GM23338 (cell line): ENCODE data around the gene GPR22. TPM values are rescaled to one million over a fixed set of nuclear protein-coding genes. Genes with fewer than 3 reads are reported as not detected.

Experiments used
- ATAC-seq: fragments of 200-7000 bp; cut with Tn5 transposase; 3 replicates; pipeline ENCODE4 v1.9.1; 2020
- DNase-seq: peaks from one replicate; pipeline ENCODE4 v3.0.0-alpha.2; 2015; ENCODE audit warnings: low spot score
- H2AFZ ChIP-seq: fragments of 200-600 bp; sonication (generic); 2 replicates; pipeline ENCODE4 v1.8.0; 2016; ENCODE audit warnings: antibody characterized with exemption, mild to moderate bottlenecking, moderate library complexity
- H3F3A ChIP-seq: fragments of 200-600 bp; sonication (generic); replicated peaks from 2 replicates; pipeline ENCODE4 v1.8.0; 2017; ENCODE audit warnings: antibody characterized with exemption, mixed run types, low read depth
- H3K27ac ChIP-seq: fragments of 200-600 bp; sonication (generic); 2 replicates; pipeline ENCODE4 v1.6.1; 2016; ENCODE audit warnings: low read depth
- H3K27me3 ChIP-seq: fragments of 200-600 bp; sonication (generic); 2 replicates; pipeline ENCODE4 v1.8.0; 2016; ENCODE audit warnings: mild to moderate bottlenecking, mixed run types, moderate library complexity; ENCODE audit not compliant: insufficient read depth
- H3K36me3 ChIP-seq: fragments of 200-600 bp; sonication (generic); 2 replicates; pipeline ENCODE4 v1.8.0; 2016; ENCODE audit warnings: mild to moderate bottlenecking; ENCODE audit not compliant: insufficient read depth
- H3K4me1 ChIP-seq: fragments of 200-600 bp; sonication (generic); 2 replicates; pipeline ENCODE4 v1.8.0; 2016; ENCODE audit warnings: mild to moderate bottlenecking, moderate library complexity; ENCODE audit not compliant: insufficient read depth
- H3K4me2 ChIP-seq: fragments of 200-600 bp; sonication (generic); 2 replicates; pipeline ENCODE4 v1.7.1; 2017; ENCODE audit warnings: mixed run types
- H3K4me3 ChIP-seq: fragments of 200-600 bp; sonication (generic); 2 replicates; pipeline ENCODE4 v1.6.1; 2016; ENCODE audit warnings: mixed run types
- H3K79me2 ChIP-seq: fragments of 200-600 bp; sonication (generic); replicated peaks from 2 replicates; pipeline ENCODE4 v1.8.0; 2017; ENCODE audit warnings: mild to moderate bottlenecking; ENCODE audit not compliant: insufficient read depth
- H3K9me2 ChIP-seq: fragments of 200-600 bp; sonication (generic); 2 replicates; pipeline ENCODE4 v1.8.0; 2017; ENCODE audit not compliant: insufficient read depth
- H4K20me1 ChIP-seq: fragments of 200-600 bp; sonication (generic); replicated peaks from 2 replicates; pipeline ENCODE4 v1.8.0; 2017; ENCODE audit warnings: mild to moderate bottlenecking; ENCODE audit not compliant: insufficient read depth
- H3K27ac Mint-ChIP-seq: 2 replicates; pipeline ENCODE4 v1.8.0; 2020; ENCODE audit warnings: inconsistent platforms, mild to moderate bottlenecking, moderate library complexity, mixed read lengths
- H3K27me3 Mint-ChIP-seq: 3 replicates; pipeline ENCODE4 v1.8.0; 2022; ENCODE audit warnings: low read depth, mild to moderate bottlenecking, moderate library complexity, mixed read lengths, inconsistent platforms; ENCODE audit not compliant: insufficient read depth, poor library complexity
- H3K36me3 Mint-ChIP-seq: 3 replicates; pipeline ENCODE4 v1.8.0; 2021; ENCODE audit warnings: low read depth, mild to moderate bottlenecking, inconsistent platforms, moderate library complexity, mixed read lengths
- H3K4me1 Mint-ChIP-seq: 3 replicates; pipeline ENCODE4 v1.8.0; 2020; ENCODE audit warnings: mild to moderate bottlenecking, inconsistent platforms, mixed read lengths
- H3K4me3 Mint-ChIP-seq: 3 replicates; pipeline ENCODE4 v1.8.0; 2021; ENCODE audit warnings: moderate library complexity, mild to moderate bottlenecking, inconsistent platforms, mixed read lengths
- H3K9me3 Mint-ChIP-seq: 3 replicates; pipeline ENCODE4 v1.8.0; 2020; ENCODE audit warnings: moderate library complexity, mild to moderate bottlenecking, inconsistent platforms, mixed read lengths
- EZH2 ChIP-seq: fragments of 200-600 bp; sonication (generic); IDR thresholded peaks from one replicate; pipeline ENCODE4 v1.8.0; 2017; ENCODE audit warnings: antibody characterized with exemption, mild to moderate bottlenecking, low read depth; ENCODE audit not compliant: unreplicated experiment
- polyA plus RNA-seq: library from polyadenylated mRNA; unstranded; fragments of >200 nt; fragmentation: Nextera tagmentation; extraction: Ambion mirVana; gene quantifications from 2 replicates; pipeline ENCODE4 v1.2.1, GENCODE V29; 2016
- total RNA-seq: library from RNA; depleted of rRNA; stranded (reverse); fragments of >200 nt; shearing (Covaris generic); gene quantifications from 2 replicates; pipeline ENCODE4 v1.2.3, GENCODE V29; 2014
- TF ChIP-seq, protein P1 (sequence below), 2 experiments: fragments of 200-600 bp in 1 of 2; sonication (generic) in 1 of 2; conservative IDR thresholded peaks; 2 replicates each; pipeline versions ENCODE4 v1.5.1 to v1.6.1; 2016 to 2017; ENCODE audit warnings: antibody characterized with exemption in 2 of 2, low read depth in 2 of 2, mild to moderate bottlenecking in 2 of 2, moderate library complexity in 1 of 2
- TF ChIP-seq, protein P2 (sequence below): fragments of 250-450 bp; sonication (Bioruptor Pico); IDR thresholded peaks from 2 replicates; pipeline ENCODE4 v1.5.0; 2020; ENCODE audit warnings: mild to moderate bottlenecking, moderate library complexity

GPR22 gene
- total and polyA plus RNA-seq, 2 experiments from 2014 or later = 3.4 TPM; not detected in 1

DNA sequence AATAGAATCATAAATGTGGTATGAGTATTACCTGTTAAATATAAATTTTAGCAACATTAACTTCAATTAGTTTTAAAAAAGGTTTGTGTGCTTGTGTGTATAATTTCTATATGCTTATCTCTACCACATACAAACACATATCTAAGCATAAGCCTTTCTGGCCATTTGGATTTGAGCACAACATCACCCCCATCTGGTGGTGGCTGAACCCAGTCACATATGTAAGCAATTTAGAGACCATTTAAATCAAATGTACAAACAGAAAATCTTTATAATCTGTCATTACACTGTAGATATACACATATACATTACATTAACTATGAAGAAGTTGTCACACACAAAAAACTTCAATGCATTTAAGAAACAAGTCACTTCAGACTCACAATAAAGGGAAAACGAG lies 31.7 kb downstream of the GPR22 start:
- no peaks in the 10 kb centered on the region; the same call in 1 of the 2 replicates for H4K20me1 ChIP-seq
- TF ChIP-seq EZH2 = no peak
- TF ChIP-seq, protein P1, sequence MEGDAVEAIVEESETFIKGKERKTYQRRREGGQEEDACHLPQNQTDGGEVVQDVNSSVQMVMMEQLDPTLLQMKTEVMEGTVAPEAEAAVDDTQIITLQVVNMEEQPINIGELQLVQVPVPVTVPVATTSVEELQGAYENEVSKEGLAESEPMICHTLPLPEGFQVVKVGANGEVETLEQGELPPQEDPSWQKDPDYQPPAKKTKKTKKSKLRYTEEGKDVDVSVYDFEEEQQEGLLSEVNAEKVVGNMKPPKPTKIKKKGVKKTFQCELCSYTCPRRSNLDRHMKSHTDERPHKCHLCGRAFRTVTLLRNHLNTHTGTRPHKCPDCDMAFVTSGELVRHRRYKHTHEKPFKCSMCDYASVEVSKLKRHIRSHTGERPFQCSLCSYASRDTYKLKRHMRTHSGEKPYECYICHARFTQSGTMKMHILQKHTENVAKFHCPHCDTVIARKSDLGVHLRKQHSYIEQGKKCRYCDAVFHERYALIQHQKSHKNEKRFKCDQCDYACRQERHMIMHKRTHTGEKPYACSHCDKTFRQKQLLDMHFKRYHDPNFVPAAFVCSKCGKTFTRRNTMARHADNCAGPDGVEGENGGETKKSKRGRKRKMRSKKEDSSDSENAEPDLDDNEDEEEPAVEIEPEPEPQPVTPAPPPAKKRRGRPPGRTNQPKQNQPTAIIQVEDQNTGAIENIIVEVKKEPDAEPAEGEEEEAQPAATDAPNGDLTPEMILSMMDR (conservative IDR thresholded peaks at IDR 0.05; ENCODE audit: low read depth in 2 of 2) = peak; percentile 65 to 72
- TF ChIP-seq, protein P2, sequence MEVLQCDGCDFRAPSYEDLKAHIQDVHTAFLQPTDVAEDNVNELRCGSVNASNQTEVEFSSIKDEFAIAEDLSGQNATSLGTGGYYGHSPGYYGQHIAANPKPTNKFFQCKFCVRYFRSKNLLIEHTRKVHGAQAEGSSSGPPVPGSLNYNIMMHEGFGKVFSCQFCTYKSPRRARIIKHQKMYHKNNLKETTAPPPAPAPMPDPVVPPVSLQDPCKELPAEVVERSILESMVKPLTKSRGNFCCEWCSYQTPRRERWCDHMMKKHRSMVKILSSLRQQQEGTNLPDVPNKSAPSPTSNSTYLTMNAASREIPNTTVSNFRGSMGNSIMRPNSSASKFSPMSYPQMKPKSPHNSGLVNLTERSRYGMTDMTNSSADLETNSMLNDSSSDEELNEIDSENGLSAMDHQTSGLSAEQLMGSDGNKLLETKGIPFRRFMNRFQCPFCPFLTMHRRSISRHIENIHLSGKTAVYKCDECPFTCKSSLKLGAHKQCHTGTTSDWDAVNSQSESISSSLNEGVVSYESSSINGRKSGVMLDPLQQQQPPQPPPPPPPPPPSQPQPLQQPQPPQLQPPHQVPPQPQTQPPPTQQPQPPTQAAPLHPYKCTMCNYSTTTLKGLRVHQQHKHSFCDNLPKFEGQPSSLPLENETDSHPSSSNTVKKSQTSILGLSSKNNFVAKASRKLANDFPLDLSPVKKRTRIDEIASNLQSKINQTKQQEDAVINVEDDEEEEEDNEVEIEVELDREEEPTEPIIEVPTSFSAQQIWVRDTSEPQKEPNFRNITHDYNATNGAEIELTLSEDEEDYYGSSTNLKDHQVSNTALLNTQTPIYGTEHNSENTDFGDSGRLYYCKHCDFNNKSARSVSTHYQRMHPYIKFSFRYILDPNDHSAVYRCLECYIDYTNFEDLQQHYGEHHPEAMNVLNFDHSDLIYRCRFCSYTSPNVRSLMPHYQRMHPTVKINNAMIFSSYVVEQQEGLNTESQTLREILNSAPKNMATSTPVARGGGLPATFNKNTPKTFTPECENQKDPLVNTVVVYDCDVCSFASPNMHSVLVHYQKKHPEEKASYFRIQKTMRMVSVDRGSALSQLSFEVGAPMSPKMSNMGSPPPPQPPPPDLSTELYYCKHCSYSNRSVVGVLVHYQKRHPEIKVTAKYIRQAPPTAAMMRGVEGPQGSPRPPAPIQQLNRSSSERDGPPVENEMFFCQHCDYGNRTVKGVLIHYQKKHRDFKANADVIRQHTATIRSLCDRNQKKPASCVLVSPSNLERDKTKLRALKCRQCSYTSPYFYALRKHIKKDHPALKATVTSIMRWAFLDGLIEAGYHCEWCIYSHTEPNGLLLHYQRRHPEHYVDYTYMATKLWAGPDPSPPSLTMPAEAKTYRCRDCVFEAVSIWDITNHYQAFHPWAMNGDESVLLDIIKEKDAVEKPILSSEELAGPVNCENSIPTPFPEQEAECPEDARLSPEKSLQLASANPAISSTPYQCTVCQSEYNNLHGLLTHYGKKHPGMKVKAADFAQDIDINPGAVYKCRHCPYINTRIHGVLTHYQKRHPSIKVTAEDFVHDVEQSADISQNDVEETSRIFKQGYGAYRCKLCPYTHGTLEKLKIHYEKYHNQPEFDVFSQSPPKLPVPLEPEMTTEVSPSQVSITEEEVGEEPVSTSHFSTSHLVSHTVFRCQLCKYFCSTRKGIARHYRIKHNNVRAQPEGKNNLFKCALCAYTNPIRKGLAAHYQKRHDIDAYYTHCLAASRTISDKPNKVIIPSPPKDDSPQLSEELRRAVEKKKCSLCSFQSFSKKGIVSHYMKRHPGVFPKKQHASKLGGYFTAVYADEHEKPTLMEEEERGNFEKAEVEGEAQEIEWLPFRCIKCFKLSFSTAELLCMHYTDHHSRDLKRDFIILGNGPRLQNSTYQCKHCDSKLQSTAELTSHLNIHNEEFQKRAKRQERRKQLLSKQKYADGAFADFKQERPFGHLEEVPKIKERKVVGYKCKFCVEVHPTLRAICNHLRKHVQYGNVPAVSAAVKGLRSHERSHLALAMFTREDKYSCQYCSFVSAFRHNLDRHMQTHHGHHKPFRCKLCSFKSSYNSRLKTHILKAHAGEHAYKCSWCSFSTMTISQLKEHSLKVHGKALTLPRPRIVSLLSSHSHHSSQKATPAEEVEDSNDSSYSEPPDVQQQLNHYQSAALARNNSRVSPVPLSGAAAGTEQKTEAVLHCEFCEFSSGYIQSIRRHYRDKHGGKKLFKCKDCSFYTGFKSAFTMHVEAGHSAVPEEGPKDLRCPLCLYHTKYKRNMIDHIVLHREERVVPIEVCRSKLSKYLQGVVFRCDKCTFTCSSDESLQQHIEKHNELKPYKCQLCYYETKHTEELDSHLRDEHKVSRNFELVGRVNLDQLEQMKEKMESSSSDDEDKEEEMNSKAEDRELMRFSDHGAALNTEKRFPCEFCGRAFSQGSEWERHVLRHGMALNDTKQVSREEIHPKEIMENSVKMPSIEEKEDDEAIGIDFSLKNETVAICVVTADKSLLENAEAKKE (CRISPR knock-in tag) = no peak
- no peak overlapping the region for H3K4me2 ChIP-seq
- Mint-ChIP-seq H3K4me3 (no peak overlapping the region), H3K27ac (no peak overlapping the region), H3K4me1 (no peaks in the 10 kb centered on the region), H3K36me3 (peaks cover 14% of the 10 kb centered on the region), H3K9me3 (peaks cover 7% of the 10 kb centered on the region; the same call in 1 of the 3 replicates), H3K27me3 (no peaks in the 10 kb centered on the region)
- no peaks in the 10 kb centered on the region for H3K9me2 ChIP-seq
- H3K36me3 ChIP-seq = no peaks in the 10 kb centered on the region
- no peak overlapping the region for H3K27ac ChIP-seq
- DNase-seq (peak; percentile 54), ATAC-seq (peak; percentile 32; the same call in 1 of the 3 replicates)
- H2AFZ ChIP-seq = no peak overlapping the region
- H3K4me1 ChIP-seq = no peaks in the 10 kb centered on the region
- H3F3A ChIP-seq = no peaks in the 10 kb centered on the region
- peaks cover 24% of the 10 kb centered on the region for H3K79me2 ChIP-seq
- no peak overlapping the region for H3K4me3 ChIP-seq
- no peaks in the 10 kb centered on the region for H3K27me3 ChIP-seq

DNA sequence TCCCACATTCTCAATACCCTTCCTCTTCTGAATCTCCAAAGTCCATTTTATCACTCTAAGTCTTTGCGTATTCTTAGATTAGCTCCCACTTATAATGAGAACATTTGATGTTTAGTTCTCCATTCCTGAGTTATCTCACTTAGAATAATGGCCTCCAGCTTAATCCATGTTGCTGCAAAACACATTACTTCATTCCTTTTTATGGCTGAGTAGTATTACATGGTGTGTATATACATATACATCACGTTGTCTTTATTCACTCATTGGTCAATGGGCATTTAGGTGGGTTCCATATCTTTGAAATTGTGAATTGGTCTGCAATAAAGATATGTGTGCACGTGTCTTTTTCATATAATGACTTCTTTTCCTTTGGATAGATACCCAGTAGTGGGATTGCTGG lies 32.3 kb downstream of the GPR22 start:
- no peaks in the 10 kb centered on the region for H3K27me3 ChIP-seq
- Mint-ChIP-seq H3K4me1 (no peaks in the 10 kb centered on the region), H3K4me3 (no peak overlapping the region), H3K27ac (no peak overlapping the region), H3K36me3 (peaks cover 16% of the 10 kb centered on the region), H3K9me3 (peaks cover 7% of the 10 kb centered on the region; the same call in 1 of the 3 replicates), H3K27me3 (no peaks in the 10 kb centered on the region)
- no peaks in the 10 kb centered on the region for H3K9me2 ChIP-seq
- no peak overlapping the region for H2AFZ ChIP-seq
- no peak overlapping the region for H3K4me3 ChIP-seq
- no peak for DNase-seq
- no peaks in the 10 kb centered on the region; the same call in 1 of the 2 replicates for H4K20me1 ChIP-seq
- no peak overlapping the region for H3K4me2 ChIP-seq
- no peaks in the 10 kb centered on the region for H3K4me1 ChIP-seq
- no peak overlapping the region for H3K27ac ChIP-seq
- no peaks in the 10 kb centered on the region for H3K36me3 ChIP-seq
- no peaks in the 10 kb centered on the region for H3F3A ChIP-seq
- H3K79me2 ChIP-seq = peaks cover 21% of the 10 kb centered on the region
- no peak for ATAC-seq
- TF ChIP-seq, protein P2 (CRISPR knock-in tag) = no peak
